Choroid plexus epithelial cell (primary cell): ENCODE data around the gene FOXK2.

Source experiments
- DNase-seq: peaks from one replicate; pipeline ENCODE4 v3.0.0-alpha.2; 2010; ENCODE audit warnings: low read depth
- H3K4me3 ChIP-seq: 2 replicates; pipeline ENCODE4 v1.5.1; 2011; ENCODE audit warnings: low read depth, mild to moderate bottlenecking, control low read depth, low read length, moderate library complexity
- CTCF ChIP-seq: conservative IDR thresholded peaks from 2 replicates; pipeline ENCODE4 v1.5.1; 2011; ENCODE audit warnings: low read depth, mild to moderate bottlenecking, control low read depth, inconsistent platforms, low read length, moderate library complexity

The FOXK2 gene

GRCh38 chr17:82648165-82648668, 128.7 kb downstream of the FOXK2 start, which contains the start of gene WDR45B:
Gene WDR45B (minus strand): TSS chr17:82648444. CDS start chr17:82648340, 104 bp downstream.
- peak; percentile 99 for DNase-seq
- TF ChIP-seq CTCF, result no peak
- peak within 1 kb of the TSS; percentile 97 for H3K4me3 ChIP-seq

GRCh38 chr17:82648742-82649331, 129.3 kb downstream of the FOXK2 start:
- TF ChIP-seq CTCF, result no peak
- H3K4me3 ChIP-seq, result peak overlapping the region; percentile 62
- no peak for DNase-seq

GRCh38 chr17:82649501-82650261, 130.1 kb downstream of the FOXK2 start:
- no peak for TF ChIP-seq CTCF
- no peak overlapping the region for H3K4me3 ChIP-seq
- no peak for DNase-seq

GRCh38 chr17:82650723-82651122, 131.2 kb downstream of the FOXK2 start:
- no peak for DNase-seq
- H3K4me3 ChIP-seq, result no peak overlapping the region
- no peak for TF ChIP-seq CTCF

GRCh38 chr17:82653651-82654528, 134.4 kb downstream of the FOXK2 start:
- no peak overlapping the region for H3K4me3 ChIP-seq
- TF ChIP-seq CTCF, result no peak
- DNase-seq, result no peak
